Fibroblast of skin of right biceps (primary cell): Measurements from ENCODE around the gene UGT3A2.

Experiments used
- DNase-seq: peaks from one replicate; pipeline ENCODE4 v3.0.0-alpha.2; 2013

The UGT3A2 gene

DNA sequence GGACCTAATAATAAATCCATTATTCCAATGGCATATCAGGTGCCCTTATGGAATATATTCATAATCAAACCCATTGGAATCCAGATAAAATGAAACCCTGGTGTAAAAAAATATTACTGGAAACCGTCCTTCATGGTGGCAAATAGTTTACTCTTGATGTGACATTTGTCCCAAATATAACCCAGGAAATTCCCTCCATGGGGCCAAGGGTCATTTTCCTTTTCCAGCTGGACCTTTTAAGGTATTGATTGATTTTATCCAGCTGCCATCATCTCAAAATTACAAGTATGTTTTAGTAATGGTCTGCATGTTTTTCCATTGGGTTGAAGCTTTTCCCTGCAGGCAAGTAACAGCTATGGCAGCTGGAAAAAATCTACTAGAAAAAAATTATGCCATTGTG, 67.1 kb downstream of the UGT3A2 start:
- DNase-seq: no peak

GRCh38 chr5:35996076-35996475, 70.6 kb downstream of the UGT3A2 start:
- DNase-seq: no peak

DNA sequence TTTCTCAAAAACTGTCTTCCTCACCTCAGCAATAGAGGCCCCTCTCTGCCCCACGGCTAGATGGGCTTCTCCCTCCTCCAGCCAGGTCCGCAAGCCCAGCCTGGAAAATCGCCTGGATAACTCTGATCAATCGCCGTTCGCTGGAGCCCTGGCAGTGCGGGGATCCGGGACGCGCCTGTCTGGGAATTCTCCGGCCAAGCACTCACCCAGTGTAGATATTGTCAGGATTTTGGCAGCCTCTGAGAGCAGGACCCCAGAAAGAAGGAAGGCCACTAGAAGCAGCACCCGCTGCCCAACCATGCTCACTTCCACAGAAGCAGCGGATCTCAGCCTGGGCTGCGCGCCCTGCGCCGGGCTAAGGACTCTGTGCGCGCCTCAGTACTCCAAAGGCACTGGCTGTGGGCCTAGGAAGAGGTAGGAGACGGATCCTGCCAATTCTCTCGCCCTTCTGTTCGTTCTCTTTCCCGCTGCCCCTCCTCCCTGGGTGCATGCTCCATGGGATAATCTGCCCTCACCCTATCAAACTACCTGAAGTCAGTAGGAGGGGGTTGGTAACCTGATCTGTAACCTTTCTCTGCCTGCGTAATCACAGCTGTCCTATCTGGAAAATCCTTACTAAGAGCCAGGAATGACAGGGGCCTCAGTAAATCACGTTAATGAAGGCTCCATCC, 75.6 kb downstream of the UGT3A2 start, which contains the start of gene UGT3A1:
Gene UGT3A1 (minus strand): TSS at position 450 of the 671 bp plus-strand sequence. CDS start 150 bp downstream, at position 300.
- no peak for DNase-seq

DNA sequence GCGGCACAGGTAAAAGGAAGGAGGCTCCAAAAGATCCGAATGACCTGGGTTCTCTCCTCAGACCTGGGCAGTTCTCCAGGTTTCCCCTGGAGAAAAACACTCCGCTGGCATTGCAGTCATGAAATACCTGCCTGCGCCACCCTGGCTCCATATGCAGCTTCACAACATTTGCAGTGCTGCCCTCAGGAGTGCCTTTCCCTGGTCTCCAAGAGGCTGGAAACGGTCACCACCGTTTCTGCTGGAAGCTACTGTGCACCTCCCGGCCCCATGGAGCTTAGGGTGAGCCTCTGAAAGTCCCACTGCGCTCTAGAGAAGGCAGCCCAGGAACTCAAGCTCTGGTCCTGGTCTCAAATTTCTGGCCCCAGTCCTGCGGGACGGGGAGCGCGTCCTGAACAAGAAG, 76.2 kb downstream of the UGT3A2 start:
- no peak for DNase-seq

- no peak for DNase-seq
Measured at GRCh38 chr5:35988529-35988928, 78.2 kb downstream of the UGT3A2 start.

DNA sequence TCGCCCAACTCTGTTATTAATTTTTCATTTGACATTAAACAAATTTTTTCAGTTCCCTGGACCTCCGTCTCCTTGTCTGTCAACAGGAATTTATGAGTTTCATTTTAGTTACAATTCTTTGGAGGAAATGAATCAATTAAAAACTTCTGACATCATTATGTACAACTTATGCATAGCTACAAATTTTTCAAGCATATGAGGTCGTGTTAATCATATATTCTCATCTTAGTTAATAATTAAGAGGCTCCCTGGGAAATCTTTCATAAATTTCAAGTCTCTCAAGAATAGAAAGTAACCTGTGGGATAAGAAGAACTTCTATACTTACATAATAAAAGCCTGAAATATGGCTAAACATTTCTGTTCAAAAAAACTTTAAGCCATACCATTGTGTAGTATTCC, 78.9 kb downstream of the UGT3A2 start:
- no peak for DNase-seq
